Natural killer cell (primary cell): ENCODE data around the gene PACRG. TPM values are rescaled to one million over a fixed set of nuclear protein-coding genes. Genes with fewer than 3 reads are reported as not detected.

Experiments
- ATAC-seq, 3 donors: fragments of 150-1000 bp in 2 of 3; fragments of 200-7000 bp in 1 of 3; cut with Tn5 transposase; 1 replicate in 1 of 3; 2 replicates in 2 of 3; pipeline ENCODE4 v1.10.0; 2021; ENCODE audit warnings: mild to moderate bottlenecking in 2 of 3, moderate library complexity in 2 of 3
- DNase-seq, 2 donors: peaks; one replicate each; pipeline versions ENCODE4 v3.0.0 to v3.0.0-alpha.2; 2013 to 2021; ENCODE audit warnings: mixed read lengths in 1 of 2
- H3K27ac ChIP-seq: one replicate; pipeline ENCODE4 v1.5.1; 2013; ENCODE audit warnings: mild to moderate bottlenecking, low read length
- H3K27me3 ChIP-seq: one replicate; pipeline ENCODE4 v1.6.1; 2013; ENCODE audit warnings: low read length; ENCODE audit not compliant: control insufficient read depth, insufficient read depth
- H3K36me3 ChIP-seq: one replicate; pipeline ENCODE4 v1.6.1; 2013; ENCODE audit warnings: low read length; ENCODE audit not compliant: control insufficient read depth, insufficient read depth
- H3K4me1 ChIP-seq: one replicate; pipeline ENCODE4 v1.6.1; 2013; ENCODE audit warnings: low read length; ENCODE audit not compliant: control insufficient read depth, insufficient read depth
- H3K4me3 ChIP-seq: one replicate; pipeline ENCODE4 v1.5.1; 2013; ENCODE audit warnings: low read length
- H3K9me3 ChIP-seq: one replicate; pipeline ENCODE4 v1.6.1; 2013; ENCODE audit warnings: low read length; ENCODE audit not compliant: control insufficient read depth, insufficient read depth
- H3K27ac Mint-ChIP-seq, 2 donors: one replicate each; pipeline ENCODE4 v1.8.0; 2022; ENCODE audit warnings: mild to moderate bottlenecking in 2 of 2, mixed read lengths in 2 of 2, moderate library complexity in 1 of 2
- H3K27me3 Mint-ChIP-seq, 2 donors: one replicate each; pipeline ENCODE4 v1.8.0; 2022; ENCODE audit warnings: low read depth in 2 of 2, mixed read lengths in 2 of 2
- H3K36me3 Mint-ChIP-seq: one replicate; pipeline ENCODE4 v1.8.0; 2022; ENCODE audit warnings: mixed read lengths
- H3K4me1 Mint-ChIP-seq, 2 donors: one replicate each; pipeline ENCODE4 v1.8.0; 2022; ENCODE audit warnings: mixed read lengths in 2 of 2
- H3K4me3 Mint-ChIP-seq: one replicate; pipeline ENCODE4 v1.8.0; 2022; ENCODE audit warnings: mild to moderate bottlenecking, moderate library complexity, mixed read lengths
- H3K9me3 Mint-ChIP-seq, 2 donors: one replicate each; pipeline ENCODE4 v1.8.0; 2022; ENCODE audit warnings: mixed read lengths in 2 of 2
- WGBS: methylation state at CpG from one replicate; pipeline ENCODE4 v1.1.7; 2013; ENCODE audit warnings: missing lambda C conversion rate; ENCODE audit not compliant: insufficient coverage; 5-methylcytosine and 5-hydroxymethylcytosine counted together
- intact Hi-C: fragments of 100-400 bp; cut with micrococcal nuclease; formaldehyde crosslinking; loops from one replicate; pipeline ENCODE4 v1.14.2; 2022
- total RNA-seq, 4 donors: library from RNA; stranded (reverse); fragments of 120-200 nt in 1 of 4; gene quantifications; one replicate each; pipeline versions ENCODE4 v1.2.3 to v1.2.4, GENCODE V29; 2013 to 2022
- TF ChIP-seq, protein P1 (sequence below): fragments of 200-600 bp; IDR thresholded peaks from one replicate; pipeline ENCODE4 v1.8.0; 2022; ENCODE audit warnings: antibody characterized with exemption

PACRG gene
- total RNA-seq, 3 donors from 2014 or later (not counting 1 experiment from before 2014, with no cell fraction given): 0.52 TPM; not detected in 2

- no peak overlapping the region for H3K4me3 Mint-ChIP-seq
- Histone ChIP-seq H3K9me3 (peaks cover 2% of the 10 kb centered on the region), H3K4me1 (no peaks in the 10 kb centered on the region), H3K27ac (no peak overlapping the region), H3K27me3 (no peaks in the 10 kb centered on the region), H3K36me3 (no peaks in the 10 kb centered on the region), H3K4me3 (no peak overlapping the region)
- no peaks in the 10 kb centered on the region for H3K27me3 Mint-ChIP-seq
- intact Hi-C loops: no loop called here
- peaks cover 16 to 20% of the 10 kb centered on the region in 2 donors for H3K9me3 Mint-ChIP-seq
- ATAC-seq: no peak
- no peak for DNase-seq
- TF ChIP-seq, protein P1, sequence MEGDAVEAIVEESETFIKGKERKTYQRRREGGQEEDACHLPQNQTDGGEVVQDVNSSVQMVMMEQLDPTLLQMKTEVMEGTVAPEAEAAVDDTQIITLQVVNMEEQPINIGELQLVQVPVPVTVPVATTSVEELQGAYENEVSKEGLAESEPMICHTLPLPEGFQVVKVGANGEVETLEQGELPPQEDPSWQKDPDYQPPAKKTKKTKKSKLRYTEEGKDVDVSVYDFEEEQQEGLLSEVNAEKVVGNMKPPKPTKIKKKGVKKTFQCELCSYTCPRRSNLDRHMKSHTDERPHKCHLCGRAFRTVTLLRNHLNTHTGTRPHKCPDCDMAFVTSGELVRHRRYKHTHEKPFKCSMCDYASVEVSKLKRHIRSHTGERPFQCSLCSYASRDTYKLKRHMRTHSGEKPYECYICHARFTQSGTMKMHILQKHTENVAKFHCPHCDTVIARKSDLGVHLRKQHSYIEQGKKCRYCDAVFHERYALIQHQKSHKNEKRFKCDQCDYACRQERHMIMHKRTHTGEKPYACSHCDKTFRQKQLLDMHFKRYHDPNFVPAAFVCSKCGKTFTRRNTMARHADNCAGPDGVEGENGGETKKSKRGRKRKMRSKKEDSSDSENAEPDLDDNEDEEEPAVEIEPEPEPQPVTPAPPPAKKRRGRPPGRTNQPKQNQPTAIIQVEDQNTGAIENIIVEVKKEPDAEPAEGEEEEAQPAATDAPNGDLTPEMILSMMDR: no peak
- no peaks in the 10 kb centered on the region for H3K36me3 Mint-ChIP-seq
- H3K4me1 Mint-ChIP-seq: no peaks in the 10 kb centered on the region
- no peak overlapping the region for H3K27ac Mint-ChIP-seq
- 89% methylated on average over 6 of the region's 6 CpGs for WGBS
These were observed 236.8 kb downstream of the PACRG start for GRCh38 chr6:162964488-162965140.

- H3K36me3 Mint-ChIP-seq: no peaks in the 10 kb centered on the region
- no peak overlapping the region for H3K27ac ChIP-seq
- no peaks in the 10 kb centered on the region for H3K36me3 ChIP-seq
- H3K4me3 ChIP-seq: no peak overlapping the region
- peaks cover 4% of the 10 kb centered on the region for H3K9me3 ChIP-seq
- no peaks in the 10 kb centered on the region for H3K4me1 ChIP-seq
- H3K9me3 Mint-ChIP-seq: peaks cover 16 to 22% of the 10 kb centered on the region in 2 donors
- H3K4me1 Mint-ChIP-seq: no peaks in the 10 kb centered on the region
- no peak overlapping the region for H3K4me3 Mint-ChIP-seq
- intact Hi-C loops: no loop called here
- H3K27ac Mint-ChIP-seq: no peak overlapping the region
- WGBS: 91% methylated on average over 1 of the region's 1 CpG
- no peaks in the 10 kb centered on the region for H3K27me3 Mint-ChIP-seq
- ATAC-seq: no peak
- TF ChIP-seq, protein P1: no peak
- no peak for DNase-seq
- H3K27me3 ChIP-seq: no peaks in the 10 kb centered on the region
These were observed 237.6 kb downstream of the PACRG start for GRCh38 chr6:162965366-162965765.

DNA sequence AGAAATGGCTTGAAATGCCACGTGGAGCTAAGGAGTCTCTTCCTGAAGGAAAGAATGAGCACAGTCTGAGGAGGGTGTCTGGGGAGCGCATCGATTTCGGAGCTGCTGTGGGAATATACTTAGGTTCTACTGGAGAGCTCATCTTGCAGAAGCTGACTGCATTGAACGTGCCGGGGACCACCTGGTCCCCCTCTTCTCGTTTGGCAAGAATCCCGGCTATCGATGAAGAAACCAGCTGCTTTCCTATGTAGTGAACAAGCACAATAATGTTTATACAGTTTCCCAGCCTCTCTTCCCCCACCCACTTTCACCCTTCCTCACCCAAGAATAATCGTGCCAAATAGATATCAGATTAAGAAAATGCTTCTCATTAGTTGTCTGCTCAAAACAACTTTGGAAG lies 242.5 kb downstream of the PACRG start:
- no peak overlapping the region for H3K4me3 ChIP-seq
- no peaks in the 10 kb centered on the region for H3K36me3 ChIP-seq
- H3K4me3 Mint-ChIP-seq: no peak overlapping the region
- H3K27ac Mint-ChIP-seq: no peak overlapping the region
- WGBS: 79% methylated on average over 10 of the region's 10 CpGs
- no peak for DNase-seq
- H3K9me3 Mint-ChIP-seq: peaks cover 15 to 16% of the 10 kb centered on the region in 2 donors
- no peaks in the 10 kb centered on the region for H3K27me3 Mint-ChIP-seq
- no peaks in the 10 kb centered on the region for H3K27me3 ChIP-seq
- no peaks in the 10 kb centered on the region for H3K4me1 Mint-ChIP-seq
- ATAC-seq: no peak
- peaks cover 17% of the 10 kb centered on the region for H3K9me3 ChIP-seq
- no peaks in the 10 kb centered on the region for H3K36me3 Mint-ChIP-seq
- intact Hi-C loops: no loop called here
- TF ChIP-seq, protein P1: no peak
- no peaks in the 10 kb centered on the region for H3K4me1 ChIP-seq
- H3K27ac ChIP-seq: no peak overlapping the region

- DNase-seq: no peak
- H3K4me1 Mint-ChIP-seq: no peaks in the 10 kb centered on the region
- 97% methylated on average over 7 of the region's 7 CpGs for WGBS
These were observed 243.6 kb downstream of the PACRG start for GRCh38 chr6:162971356-162971755.

More at GRCh38 chr6:162971356-162971755, 243.6 kb downstream of the PACRG start:
- Mint-ChIP-seq H3K4me3 (no peak overlapping the region), H3K27ac (no peak overlapping the region), H3K27me3 (no peaks in the 10 kb centered on the region), H3K9me3 (peaks cover 13 to 18% of the 10 kb centered on the region in 2 donors), H3K36me3 (no peaks in the 10 kb centered on the region)
- no peak overlapping the region for H3K4me3 ChIP-seq
- intact Hi-C loops: no loop called here
- no peaks in the 10 kb centered on the region for H3K36me3 ChIP-seq
- no peak overlapping the region for H3K27ac ChIP-seq
- ATAC-seq: no peak
- TF ChIP-seq, protein P1: no peak
- peaks cover 17% of the 10 kb centered on the region for H3K9me3 ChIP-seq
- H3K4me1 ChIP-seq: no peaks in the 10 kb centered on the region
- no peaks in the 10 kb centered on the region for H3K27me3 ChIP-seq
